OCI-LY1 (cell line): ENCODE data around the gene TMEM45B.

ENCODE experiments used
- EZH2 ChIP-seq: fragments of 200-600 bp; sonication (generic), shearing (Covaris generic); IDR thresholded peaks from 2 replicates; pipeline ENCODE4 v1.8.0; 2017; ENCODE audit warnings: borderline replicate concordance, mixed run types, mild to moderate bottlenecking, antibody characterized with exemption, low read length, moderate library complexity, mixed read lengths
- TF ChIP-seq, protein P1 (sequence below): fragments of 200-600 bp; sonication (generic), shearing (Covaris generic); IDR thresholded peaks from 2 replicates; pipeline ENCODE4 v1.5.1; 2017; ENCODE audit warnings: mild to moderate bottlenecking, antibody characterized with exemption, low read length, moderate library complexity, mixed read lengths

DNA sequence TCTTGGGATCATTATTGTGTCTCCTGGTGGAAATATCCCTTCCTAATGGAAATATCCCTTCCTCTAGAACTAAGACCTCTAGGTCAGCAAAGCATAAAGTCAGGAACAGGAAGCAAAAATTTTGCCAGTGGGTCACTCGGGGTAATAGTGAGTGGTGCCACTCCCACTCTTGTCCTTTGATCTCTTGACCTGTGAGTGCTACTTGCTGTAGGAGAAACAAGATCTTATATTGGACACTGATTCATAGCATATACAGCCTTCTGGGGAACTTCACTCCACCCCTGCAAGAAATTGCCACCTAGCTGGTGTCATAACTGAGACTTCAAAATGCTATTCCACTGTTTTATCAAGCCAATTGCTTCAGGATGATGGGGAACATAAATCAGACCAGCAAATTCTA, 44.7 kb upstream of the TMEM45B start:
- TF ChIP-seq, protein P1, sequence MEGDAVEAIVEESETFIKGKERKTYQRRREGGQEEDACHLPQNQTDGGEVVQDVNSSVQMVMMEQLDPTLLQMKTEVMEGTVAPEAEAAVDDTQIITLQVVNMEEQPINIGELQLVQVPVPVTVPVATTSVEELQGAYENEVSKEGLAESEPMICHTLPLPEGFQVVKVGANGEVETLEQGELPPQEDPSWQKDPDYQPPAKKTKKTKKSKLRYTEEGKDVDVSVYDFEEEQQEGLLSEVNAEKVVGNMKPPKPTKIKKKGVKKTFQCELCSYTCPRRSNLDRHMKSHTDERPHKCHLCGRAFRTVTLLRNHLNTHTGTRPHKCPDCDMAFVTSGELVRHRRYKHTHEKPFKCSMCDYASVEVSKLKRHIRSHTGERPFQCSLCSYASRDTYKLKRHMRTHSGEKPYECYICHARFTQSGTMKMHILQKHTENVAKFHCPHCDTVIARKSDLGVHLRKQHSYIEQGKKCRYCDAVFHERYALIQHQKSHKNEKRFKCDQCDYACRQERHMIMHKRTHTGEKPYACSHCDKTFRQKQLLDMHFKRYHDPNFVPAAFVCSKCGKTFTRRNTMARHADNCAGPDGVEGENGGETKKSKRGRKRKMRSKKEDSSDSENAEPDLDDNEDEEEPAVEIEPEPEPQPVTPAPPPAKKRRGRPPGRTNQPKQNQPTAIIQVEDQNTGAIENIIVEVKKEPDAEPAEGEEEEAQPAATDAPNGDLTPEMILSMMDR: no peak
- TF ChIP-seq EZH2: no peak
